SU-DHL-6 (cell line): ENCODE measurements around the gene PRPF39.
"Not testable (repeated sequence)": the region's sequence is repeated elsewhere in the genome, so short reads cannot be mapped to it uniquely, and the experiment has no call there.

Experiments
- EZH2phosphoT487 ChIP-seq: fragments of 200-600 bp; sonication (generic), shearing (Covaris generic); conservative IDR thresholded peaks from 2 replicates; pipeline ENCODE4 v1.6.1; 2018; ENCODE audit warnings: mild to moderate bottlenecking, antibody characterized with exemption, low read length, moderate library complexity, mixed read lengths
- TF ChIP-seq, protein P1 (sequence below): fragments of 200-600 bp; sonication (generic); IDR thresholded peaks from one replicate; pipeline ENCODE4 v1.5.1; 2017; ENCODE audit warnings: antibody characterized with exemption, mild to moderate bottlenecking, low read length, moderate library complexity; ENCODE audit not compliant: insufficient read depth, poor library complexity, severe bottlenecking

DNA sequence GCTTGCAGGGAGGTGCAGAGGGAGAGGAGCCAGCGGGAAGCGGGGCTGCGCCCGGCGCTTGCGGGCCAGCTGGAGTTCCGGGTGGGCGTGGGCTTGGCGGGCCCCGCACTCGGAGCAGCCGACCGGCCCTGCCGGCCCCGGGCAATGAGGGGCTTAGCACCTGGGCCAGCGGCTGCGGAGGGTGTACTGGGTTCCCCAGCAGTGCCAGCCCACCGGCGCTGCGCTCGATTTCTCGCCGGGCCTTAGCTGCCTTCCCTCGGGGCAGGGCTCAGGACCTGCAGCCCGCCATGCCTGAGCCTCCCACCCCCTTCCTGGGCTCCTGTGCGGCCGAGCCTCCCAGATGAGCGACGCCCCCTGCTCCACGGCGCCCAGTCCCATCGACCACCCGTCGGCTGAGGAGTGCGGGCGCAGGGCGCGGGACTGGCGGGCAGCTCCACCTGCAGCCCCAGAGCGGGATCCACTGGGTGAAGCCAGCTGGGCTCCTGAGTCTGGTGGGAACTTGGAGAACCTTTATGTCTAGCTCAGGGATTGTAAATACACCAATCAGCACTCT lies 3.4 kb upstream of the PRPF39 start:
- TF ChIP-seq, protein P1, sequence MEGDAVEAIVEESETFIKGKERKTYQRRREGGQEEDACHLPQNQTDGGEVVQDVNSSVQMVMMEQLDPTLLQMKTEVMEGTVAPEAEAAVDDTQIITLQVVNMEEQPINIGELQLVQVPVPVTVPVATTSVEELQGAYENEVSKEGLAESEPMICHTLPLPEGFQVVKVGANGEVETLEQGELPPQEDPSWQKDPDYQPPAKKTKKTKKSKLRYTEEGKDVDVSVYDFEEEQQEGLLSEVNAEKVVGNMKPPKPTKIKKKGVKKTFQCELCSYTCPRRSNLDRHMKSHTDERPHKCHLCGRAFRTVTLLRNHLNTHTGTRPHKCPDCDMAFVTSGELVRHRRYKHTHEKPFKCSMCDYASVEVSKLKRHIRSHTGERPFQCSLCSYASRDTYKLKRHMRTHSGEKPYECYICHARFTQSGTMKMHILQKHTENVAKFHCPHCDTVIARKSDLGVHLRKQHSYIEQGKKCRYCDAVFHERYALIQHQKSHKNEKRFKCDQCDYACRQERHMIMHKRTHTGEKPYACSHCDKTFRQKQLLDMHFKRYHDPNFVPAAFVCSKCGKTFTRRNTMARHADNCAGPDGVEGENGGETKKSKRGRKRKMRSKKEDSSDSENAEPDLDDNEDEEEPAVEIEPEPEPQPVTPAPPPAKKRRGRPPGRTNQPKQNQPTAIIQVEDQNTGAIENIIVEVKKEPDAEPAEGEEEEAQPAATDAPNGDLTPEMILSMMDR, result not testable (repeated sequence)
- TF ChIP-seq EZH2phosphoT487, result not testable (repeated sequence)
